IPS-NIHi7 (cell line): ENCODE data around the gene YBX1.
"Not testable (repeated sequence)": the region's sequence is repeated elsewhere in the genome, so short reads cannot be mapped to it uniquely, and the experiment has no call there.

Source experiments
- DNase-seq: peaks from one replicate; pipeline ENCODE4 v3.0.0; 2012; ENCODE audit warnings: mixed read lengths; ENCODE audit errors: extremely low spot score

The YBX1 gene

DNA sequence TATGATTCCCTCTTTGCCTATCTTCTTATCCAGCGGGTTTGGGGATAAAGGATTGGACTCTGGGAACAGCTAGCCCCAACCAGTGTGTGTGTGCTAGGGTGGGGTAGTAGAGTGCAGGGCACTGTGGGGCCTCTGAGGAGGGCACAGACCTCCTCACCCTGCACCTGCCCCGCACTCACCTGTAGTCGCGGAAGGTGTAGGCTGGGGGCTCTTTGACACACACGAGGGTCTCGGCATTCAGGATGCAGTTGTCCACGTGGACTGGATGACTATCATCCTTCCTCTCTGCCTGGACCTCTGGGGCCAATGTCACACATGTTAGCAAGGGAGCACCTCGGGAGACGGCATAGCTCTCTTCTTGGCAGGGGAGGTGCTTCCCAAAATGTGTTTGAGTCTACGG, 65.8 kb downstream of the YBX1 start:
- DNase-seq, result no peak

DNA sequence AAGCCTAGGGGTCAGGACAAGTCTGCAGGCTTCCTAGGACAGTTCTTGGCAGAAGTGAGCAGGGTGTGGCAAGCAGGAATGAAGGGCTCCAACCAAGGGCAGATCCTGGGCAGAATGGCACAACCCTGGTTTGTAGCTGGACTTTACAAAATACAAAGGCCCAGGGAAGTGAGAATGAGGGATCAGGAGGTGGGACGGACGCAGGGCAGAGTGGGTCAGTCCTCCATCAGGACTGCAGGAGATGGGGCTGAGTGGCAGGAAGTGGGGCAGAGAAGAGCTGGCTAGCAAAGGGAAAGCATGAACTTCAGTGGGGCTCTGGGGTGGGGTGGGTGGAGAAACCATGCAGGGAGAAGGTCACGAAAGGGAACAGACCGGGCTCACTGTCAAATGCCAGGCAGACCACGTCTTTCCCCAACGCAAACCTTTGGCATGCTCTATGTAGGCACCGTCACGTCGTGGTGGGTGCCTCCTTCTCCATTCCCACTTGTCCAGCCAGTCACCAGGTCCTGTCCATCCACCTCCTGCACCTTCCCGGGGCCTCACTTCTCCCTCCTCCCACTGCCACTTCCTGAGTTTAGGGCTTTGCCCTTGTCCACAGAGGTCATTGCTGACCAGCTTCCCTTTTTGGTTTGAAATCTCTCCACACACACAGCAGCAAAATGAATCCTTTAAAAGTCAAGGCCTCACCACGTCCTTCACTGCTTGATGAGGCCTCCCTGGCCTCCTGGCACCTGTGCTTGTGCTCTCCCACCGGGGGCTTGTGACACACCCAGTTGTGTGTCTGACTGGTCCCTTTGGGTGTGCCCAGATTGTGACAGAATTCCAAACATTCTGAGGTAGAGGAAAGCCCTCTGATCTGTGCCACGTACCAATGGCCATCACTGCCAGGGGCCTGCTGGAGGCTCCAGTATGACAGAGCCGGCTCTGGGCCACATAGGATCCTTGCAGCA, 66.5 kb downstream of the YBX1 start:
- no peak for DNase-seq

GRCh38 chr1:42750041-42750440, 67.8 kb downstream of the YBX1 start:
- no peak for DNase-seq

DNA sequence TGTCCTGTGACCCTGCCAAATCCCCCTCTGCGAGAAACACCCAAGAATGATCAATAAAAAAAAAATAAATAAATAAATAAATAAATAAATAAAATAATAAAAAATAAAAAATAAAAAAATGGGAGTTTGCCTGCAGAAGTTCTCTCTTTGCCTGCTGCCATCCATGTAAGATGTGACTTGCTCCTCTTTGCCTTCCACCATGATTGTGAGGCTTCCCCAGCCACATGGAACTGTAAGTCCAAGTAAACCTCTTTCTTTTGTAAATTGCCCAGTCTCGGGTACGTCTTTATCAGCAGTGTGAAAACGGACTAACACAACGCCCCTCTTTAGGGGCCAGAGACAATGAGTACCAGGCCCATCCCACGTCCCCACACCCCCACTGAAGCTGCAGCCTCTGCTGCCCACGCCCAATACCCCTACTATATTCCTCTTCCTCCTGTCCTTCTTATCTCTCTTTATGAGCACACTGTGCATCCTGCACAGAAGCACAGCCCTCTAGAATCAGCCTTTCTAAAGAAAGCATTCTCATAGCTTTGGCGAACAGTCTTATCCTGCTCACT, 69.4 kb downstream of the YBX1 start:
- not testable (repeated sequence) for DNase-seq

GRCh38 chr1:42752284-42752683, 70.1 kb downstream of the YBX1 start:
- no peak for DNase-seq

- DNase-seq, result no peak
Observed at GRCh38 chr1:42753070-42753469, 70.9 kb downstream of the YBX1 start.
